ENCODE data around the gene MRPS2. TPM values are rescaled to one million over a fixed set of nuclear protein-coding genes. Genes with fewer than 3 reads are reported as not detected.

The MRPS2 gene
- total and polyA plus RNA-seq, 2 of the 4 experiments (the other 2 are of a cell fraction), result 53.1 to 104 TPM

GRCh38 chr9:135491764-135492163 is 8.7 kb upstream of the MRPS2 start:
- H3K4me2 ChIP-seq (ENCODE audit: low read depth, low read length), result no peak overlapping the region
- dilution Hi-C loops (cut with HindIII; ENCODE audit: low sequenced_read_pairs, unreplicated experiment) (no loop called here), intact Hi-C loops (cut with micrococcal nuclease) (no loop called here), in situ Hi-C loops (cut with MboI; ENCODE audit: low sequenced_read_pairs) (no loop called here)
- H3K4me1 ChIP-seq (ENCODE audit: control insufficient read depth, insufficient read depth, low read length), result no peaks in the 10 kb centered on the region; the same call in 1 of the 2 replicates
- H3K56ac ChIP-seq (ENCODE audit: extremely low read depth, insufficient read depth, low read length), result no peak overlapping the region
- no peak overlapping the region for H4K8ac ChIP-seq (ENCODE audit: low read depth in 2 of 2, low read length in 2 of 2)
- no peaks in the 10 kb centered on the region for H3K9me3 ChIP-seq (ENCODE audit: control insufficient read depth, insufficient read depth, low read length)
- no peak for ATAC-seq (ENCODE audit: low read depth)
- no peak overlapping the region for H3K18ac ChIP-seq (ENCODE audit: low read depth, low read length)
- CTCF ChIA-PET, result no interaction called here
- 80% methylated on average over 1 of the region's 4 CpGs; no CpG with 5 or more reads in 1 of the 2 experiments for WGBS, 2 experiments (ENCODE audit: extremely low coverage in 2 of 2, insufficient read length in 1 of 2)
- H2BK120ac ChIP-seq (ENCODE audit: low read depth, low read length), result no peak overlapping the region
- H2AK9ac ChIP-seq (replicated peaks; ENCODE audit: low read depth, low read length, poor library complexity), result no peak overlapping the region
- no peak overlapping the region for H3K4me3 ChIP-seq (ENCODE audit: insufficient read depth, low read depth, low read length)
- no peak overlapping the region for H3K27ac ChIP-seq (ENCODE audit: insufficient read depth, low read length)
- DNase-seq, result no peak
- H3K9ac ChIP-seq (ENCODE audit: low read depth, low read length), result no peak overlapping the region
- H3K79me1 ChIP-seq (ENCODE audit: low read depth in 1 of 2, low read length in 2 of 2), result no peaks in the 10 kb centered on the region
- H2BK20ac ChIP-seq (ENCODE audit: low read depth, low read length), result no peak overlapping the region
- BruUV-seq (replicated peaks), result no TSS peak
- H3K14ac ChIP-seq (replicated peaks; ENCODE audit: low read depth, low read length), result no peak overlapping the region
- H2BK5ac ChIP-seq (ENCODE audit: low read depth, low read length, poor library complexity, severe bottlenecking), result no peak overlapping the region
- no peak overlapping the region for H4K5ac ChIP-seq (ENCODE audit: low read depth, low read length)
- H2AK5ac ChIP-seq (ENCODE audit: low read depth, low read length), result no peak overlapping the region
- no peak overlapping the region for H2BK15ac ChIP-seq (ENCODE audit: low read depth, low read length)
- no peak overlapping the region for H3K4ac ChIP-seq (ENCODE audit: low read depth, low read length)
- no peaks in the 10 kb centered on the region for H3K27me3 ChIP-seq (ENCODE audit: control insufficient read depth, insufficient read depth, low read length)
- H3K36me3 ChIP-seq (ENCODE audit: control insufficient read depth, insufficient read depth, low read length), result peaks cover 11% of the 10 kb centered on the region
- H4K20me1 ChIP-seq (ENCODE audit: insufficient read depth, low read length), result no peaks in the 10 kb centered on the region
- no peaks in the 10 kb centered on the region; the same call in 1 of the 2 replicates for H3K9me1 ChIP-seq (ENCODE audit: insufficient read depth, low read length)
- no peak overlapping the region for H4K91ac ChIP-seq (ENCODE audit: insufficient read depth, low read depth, low read length)
- POLR2A ChIA-PET (ENCODE audit: unreplicated experiment), result no interaction called here
- no peak overlapping the region for H3K23ac ChIP-seq (ENCODE audit: low read depth, low read length)
- TF ChIP-seq FOS (IDR thresholded peaks at IDR 0.05; ENCODE audit: low read depth, low read length) (no peak), MAZ (IDR thresholded peaks at IDR 0.05; ENCODE audit: borderline replicate concordance, low read depth, low read length) (no peak), POLR2A (IDR thresholded peaks at IDR 0.05; ENCODE audit: low read depth, low read length) (no peak), BHLHE40 (IDR thresholded peaks at IDR 0.05; ENCODE audit: low read depth, low read length) (no peak), RAD21 (IDR thresholded peaks at IDR 0.05; ENCODE audit: low read length) (no peak), NFE2L2 (IDR thresholded peaks at IDR 0.05; ENCODE audit: low read depth, low read length) (no peak), RFX5 (IDR thresholded peaks at IDR 0.05; ENCODE audit: low read depth, low read length) (no peak), MXI1 (IDR thresholded peaks at IDR 0.05; ENCODE audit: borderline replicate concordance, low read depth, low read length) (no peak), CEBPB (IDR thresholded peaks at IDR 0.05; ENCODE audit: low read depth, low read length) (no peak), CTCF (conservative IDR thresholded peaks at IDR 0.05; ENCODE audit: low read depth, low read length) (no peak), RCOR1 (IDR thresholded peaks at IDR 0.05; ENCODE audit: insufficient replicate concordance, low read length) (no peak)
- TF ChIP-seq, protein P1, sequence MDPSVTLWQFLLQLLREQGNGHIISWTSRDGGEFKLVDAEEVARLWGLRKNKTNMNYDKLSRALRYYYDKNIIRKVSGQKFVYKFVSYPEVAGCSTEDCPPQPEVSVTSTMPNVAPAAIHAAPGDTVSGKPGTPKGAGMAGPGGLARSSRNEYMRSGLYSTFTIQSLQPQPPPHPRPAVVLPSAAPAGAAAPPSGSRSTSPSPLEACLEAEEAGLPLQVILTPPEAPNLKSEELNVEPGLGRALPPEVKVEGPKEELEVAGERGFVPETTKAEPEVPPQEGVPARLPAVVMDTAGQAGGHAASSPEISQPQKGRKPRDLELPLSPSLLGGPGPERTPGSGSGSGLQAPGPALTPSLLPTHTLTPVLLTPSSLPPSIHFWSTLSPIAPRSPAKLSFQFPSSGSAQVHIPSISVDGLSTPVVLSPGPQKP (IDR thresholded peaks at IDR 0.05; ENCODE audit: borderline replicate concordance, low read depth, low read length), result no peak
- no peak overlapping the region for H2AFZ ChIP-seq (replicated peaks; ENCODE audit: low read length, poor library complexity)
